ENCODE results near the gene AASDHPPT.

GRCh38 chr11:106061249-106061784 lies 16.1 kb upstream of the AASDHPPT start:
- TF ChIP-seq CTCF (conservative IDR thresholded peaks at IDR 0.05; ENCODE audit: low read depth, low read length) (no peak), POLR2A (IDR thresholded peaks at IDR 0.05; ENCODE audit: low read depth, low read length) (no peak), NFE2L2 (IDR thresholded peaks at IDR 0.05; ENCODE audit: low read depth, low read length) (no peak), BHLHE40 (IDR thresholded peaks at IDR 0.05; ENCODE audit: low read depth, low read length) (no peak), SMC3 (IDR thresholded peaks at IDR 0.05; ENCODE audit: low read depth, low read length) (no peak), MAZ (IDR thresholded peaks at IDR 0.05; ENCODE audit: borderline replicate concordance, low read depth, low read length) (no peak), RAD21 (IDR thresholded peaks at IDR 0.05; ENCODE audit: low read length) (no peak), FOS (IDR thresholded peaks at IDR 0.05; ENCODE audit: low read depth, low read length) (no peak), MAFK (IDR thresholded peaks at IDR 0.05; ENCODE audit: low read depth, low read length) (no peak)
- TF ChIP-seq, protein P1, sequence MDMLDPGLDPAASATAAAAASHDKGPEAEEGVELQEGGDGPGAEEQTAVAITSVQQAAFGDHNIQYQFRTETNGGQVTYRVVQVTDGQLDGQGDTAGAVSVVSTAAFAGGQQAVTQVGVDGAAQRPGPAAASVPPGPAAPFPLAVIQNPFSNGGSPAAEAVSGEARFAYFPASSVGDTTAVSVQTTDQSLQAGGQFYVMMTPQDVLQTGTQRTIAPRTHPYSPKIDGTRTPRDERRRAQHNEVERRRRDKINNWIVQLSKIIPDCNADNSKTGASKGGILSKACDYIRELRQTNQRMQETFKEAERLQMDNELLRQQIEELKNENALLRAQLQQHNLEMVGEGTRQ (IDR thresholded peaks at IDR 0.05; ENCODE audit: low read depth, low read length): no peak
